Memory B cell (primary cell): Measurements from ENCODE around the gene NGF.

Source experiments
- ATAC-seq: fragments of 150-1000 bp; cut with Tn5 transposase; 2 replicates; pipeline ENCODE4 v1.10.0; 2021; ENCODE audit warnings: low read depth, mild to moderate bottlenecking, moderate library complexity
- DNase-seq, 2 donors: peaks; one replicate each; pipeline ENCODE4 v3.0.0; 2022; ENCODE audit warnings: low spot score in 2 of 2
- H3K27ac Mint-ChIP-seq: one replicate; pipeline ENCODE4 v1.8.0; 2022; ENCODE audit warnings: mild to moderate bottlenecking, moderate library complexity, mixed read lengths
- H3K27me3 Mint-ChIP-seq: one replicate; pipeline ENCODE4 v1.8.0; 2022; ENCODE audit warnings: mixed read lengths
- H3K36me3 Mint-ChIP-seq: one replicate; pipeline ENCODE4 v1.8.0; 2022; ENCODE audit warnings: mild to moderate bottlenecking, mixed read lengths
- H3K4me1 Mint-ChIP-seq: one replicate; pipeline ENCODE4 v1.8.0; 2022; ENCODE audit warnings: mixed read lengths
- H3K4me3 Mint-ChIP-seq: one replicate; pipeline ENCODE4 v1.8.0; 2022; ENCODE audit warnings: mild to moderate bottlenecking, moderate library complexity, mixed read lengths
- H3K9me3 Mint-ChIP-seq: one replicate; pipeline ENCODE4 v1.8.0; 2022; ENCODE audit warnings: mixed read lengths

The NGF gene

DNA sequence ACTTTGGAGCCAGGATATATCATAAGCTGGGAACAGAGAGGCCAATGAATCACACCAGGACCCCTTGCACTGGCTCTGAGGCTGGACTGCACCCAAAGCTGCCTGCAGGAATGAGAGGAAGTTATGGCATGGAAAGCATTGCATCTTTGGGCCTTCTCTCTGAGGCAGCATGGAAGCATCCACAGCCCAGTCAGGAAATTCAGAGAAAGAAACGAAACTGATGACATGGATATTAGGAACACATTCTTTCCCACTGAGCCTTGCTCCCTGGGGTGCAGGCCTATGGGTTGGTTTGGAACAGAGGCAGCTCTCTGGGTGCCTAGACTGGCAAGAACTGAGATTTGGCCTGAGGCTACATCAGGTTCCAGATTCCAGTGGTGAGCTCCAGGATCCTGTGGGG, 98.6 kb downstream of the NGF start:
- peaks cover 12% of the 10 kb centered on the region for H3K27me3 Mint-ChIP-seq
- ATAC-seq: no peak
- H3K4me1 Mint-ChIP-seq: no peaks in the 10 kb centered on the region
- peaks cover 3% of the 10 kb centered on the region for H3K9me3 Mint-ChIP-seq
- no peak overlapping the region for H3K4me3 Mint-ChIP-seq
- no peak for DNase-seq
- no peak overlapping the region for H3K27ac Mint-ChIP-seq
- H3K36me3 Mint-ChIP-seq: no peaks in the 10 kb centered on the region

- ATAC-seq (no peak), DNase-seq (no peak)
- Mint-ChIP-seq H3K27me3 (peaks cover 12% of the 10 kb centered on the region), H3K36me3 (no peaks in the 10 kb centered on the region), H3K4me1 (no peaks in the 10 kb centered on the region), H3K9me3 (peaks cover 2% of the 10 kb centered on the region), H3K4me3 (no peak overlapping the region), H3K27ac (no peak overlapping the region)
Observed at GRCh38 chr1:115239148-115239422, 99.0 kb downstream of the NGF start.

- DNase-seq (no peak), ATAC-seq (no peak)
- Mint-ChIP-seq H3K4me1 (no peaks in the 10 kb centered on the region), H3K27me3 (peaks cover 12% of the 10 kb centered on the region), H3K27ac (no peak overlapping the region), H3K36me3 (no peaks in the 10 kb centered on the region), H3K9me3 (no peaks in the 10 kb centered on the region), H3K4me3 (no peak overlapping the region)
Observed at GRCh38 chr1:115238336-115239147, 99.5 kb downstream of the NGF start.

GRCh38 chr1:115237507-115237906, 100.5 kb downstream of the NGF start:
- Mint-ChIP-seq H3K36me3 (no peaks in the 10 kb centered on the region), H3K9me3 (no peaks in the 10 kb centered on the region), H3K27ac (no peak overlapping the region), H3K4me1 (no peaks in the 10 kb centered on the region), H3K27me3 (peaks cover 12% of the 10 kb centered on the region), H3K4me3 (no peak overlapping the region)
- DNase-seq (no peak), ATAC-seq (no peak)

DNA sequence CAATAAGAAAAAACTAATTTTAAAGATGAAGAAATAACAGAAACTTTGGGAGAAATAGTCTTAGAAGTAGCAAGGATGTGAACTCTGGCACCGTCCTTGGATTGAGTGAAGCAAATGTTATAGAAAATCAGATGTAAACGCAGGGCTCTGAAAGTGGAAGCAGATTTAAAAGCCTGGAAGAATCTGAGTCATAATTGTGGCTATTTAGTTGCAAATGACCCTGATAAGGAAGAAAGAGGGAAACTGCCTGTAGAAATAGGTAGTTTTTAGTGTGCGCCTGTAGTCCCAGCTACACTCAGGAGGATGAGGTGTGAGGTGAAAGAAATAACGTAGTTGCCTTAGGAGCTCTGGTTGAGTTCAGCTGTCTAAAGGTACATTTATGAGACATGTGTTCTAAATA, 101.0 kb downstream of the NGF start:
- Mint-ChIP-seq H3K27ac (no peak overlapping the region), H3K36me3 (no peaks in the 10 kb centered on the region), H3K27me3 (peaks cover 12% of the 10 kb centered on the region), H3K9me3 (no peaks in the 10 kb centered on the region), H3K4me1 (no peaks in the 10 kb centered on the region), H3K4me3 (no peak overlapping the region)
- ATAC-seq (no peak), DNase-seq (no peak)
